Endothelial cell of umbilical vein (primary cell): ENCODE data around the gene HBS1L. TPM values are rescaled to one million over a fixed set of nuclear protein-coding genes. Genes with fewer than 3 reads are reported as not detected.

Source experiments
- BruUV-seq: library from RNA; stranded (reverse); fragments of 400-500 nt; replicated peaks from 2 replicates; lab custom pipeline; 2021; lab: Mats Ljungman, UMichigan
- CTCF ChIA-PET: fragments of 300-600, 350-600 bp; sonication (Branson Sonifier 250); formaldehyde crosslinking; loops from one replicate; lab custom pipeline; 2021; ENCODE audit warnings: antibody characterized with exemption, inconsistent platforms; lab: Charles Lee
- POLR2A ChIA-PET: fragments of 300-600, 350-600 bp; sonication (Branson Sonifier 250); formaldehyde crosslinking; loops from one replicate; lab custom pipeline; 2021; ENCODE audit warnings: antibody characterized with exemption, inconsistent platforms; lab: Charles Lee
- DNase-seq: peaks from one replicate; pipeline ENCODE4 v3.0.0-alpha.2; 2011; ENCODE audit warnings: low read depth, low spot score
- FAIRE-seq: peaks from 2 replicates; lab custom pipeline; 2011; peaks lifted over from hg19 to GRCh38; lab: Jason Lieb, UNC
- H2AFZ ChIP-seq: 2 replicates; pipeline ENCODE4 v1.6.0; 2012; ENCODE audit warnings: low read depth, low read length, control low read depth, inconsistent platforms
- H3K27ac ChIP-seq: 2 replicates; pipeline ENCODE4 v1.5.1; 2011; ENCODE audit warnings: low read depth, mild to moderate bottlenecking, control low read depth, low read length, moderate library complexity; ENCODE audit not compliant: insufficient read depth
- H3K27me3 ChIP-seq, 2 experiments: 2 replicates each; pipeline versions ENCODE4 v1.6.0 to v1.6.1; 2011; ENCODE audit warnings: low read length in 2 of 2, mixed read lengths in 1 of 2; ENCODE audit not compliant: control insufficient read depth in 2 of 2, insufficient read depth in 2 of 2
- H3K36me3 ChIP-seq, 2 experiments: 2 replicates in 1 of 2; 3 replicates in 1 of 2; pipeline ENCODE4 v1.5.1; 2011; ENCODE audit warnings: low read length in 2 of 2, mild to moderate bottlenecking in 1 of 2, moderate library complexity in 1 of 2; ENCODE audit not compliant: control insufficient read depth in 2 of 2, insufficient read depth in 2 of 2; ENCODE audit errors: extremely low read depth in 1 of 2
- H3K4me1 ChIP-seq: 3 replicates; pipeline ENCODE4 v1.5.1; 2011; ENCODE audit warnings: mild to moderate bottlenecking, low read length; ENCODE audit not compliant: control insufficient read depth, insufficient read depth; ENCODE audit errors: extremely low read depth
- H3K4me2 ChIP-seq: 2 replicates; pipeline ENCODE4 v1.6.1; 2011; ENCODE audit warnings: low read length, control low read depth, mixed read lengths; ENCODE audit not compliant: insufficient read depth
- H3K4me3 ChIP-seq, 3 experiments: fragments of 200-600 bp in 1 of 3; sonication (generic), shearing (Covaris generic) in 1 of 3; replicated peaks in 1 of 3; 2 replicates each; pipeline ENCODE4 v1.5.1; 2011 to 2016; ENCODE audit warnings: control low read depth in 3 of 3, low read length in 3 of 3, mild to moderate bottlenecking in 2 of 3, inconsistent platforms in 1 of 3, low read depth in 1 of 3, moderate library complexity in 1 of 3; ENCODE audit not compliant: insufficient read depth in 1 of 3
- H3K79me2 ChIP-seq: 2 replicates; pipeline ENCODE4 v1.6.0; 2012; ENCODE audit warnings: low read length, inconsistent platforms; ENCODE audit not compliant: control insufficient read depth, insufficient read depth
- H3K9ac ChIP-seq: replicated peaks from 2 replicates; pipeline ENCODE3; 2011; ENCODE audit warnings: low read length, control low read depth; ENCODE audit not compliant: insufficient read depth; ENCODE audit errors: extremely low read depth
- H3K9me1 ChIP-seq: replicated peaks from 3 replicates; pipeline ENCODE4 v1.6.0; 2011; ENCODE audit warnings: mild to moderate bottlenecking, low read length; ENCODE audit not compliant: control insufficient read depth, insufficient read depth; ENCODE audit errors: extremely low read depth
- H3K9me3 ChIP-seq: replicated peaks from 2 replicates; pipeline ENCODE4 v1.5.1; 2012; ENCODE audit warnings: low read length, inconsistent platforms; ENCODE audit not compliant: control insufficient read depth, insufficient read depth
- H4K20me1 ChIP-seq: replicated peaks from 2 replicates; pipeline ENCODE3; 2011; ENCODE audit warnings: mild to moderate bottlenecking, low read length; ENCODE audit not compliant: control insufficient read depth, insufficient read depth; ENCODE audit errors: extremely low read depth
- EZH2 ChIP-seq: IDR thresholded peaks from 2 replicates; pipeline ENCODE4 v1.6.1; 2012; ENCODE audit warnings: borderline replicate concordance, low read depth, mild to moderate bottlenecking, moderate library complexity, low read length, inconsistent platforms; ENCODE audit not compliant: severe bottlenecking
- FOS ChIP-seq: IDR thresholded peaks from 2 replicates; pipeline ENCODE4 v1.6.1; 2011; ENCODE audit warnings: mild to moderate bottlenecking, low read length, moderate library complexity, borderline replicate concordance; ENCODE audit not compliant: insufficient read depth
- GATA2 ChIP-seq: IDR thresholded peaks from 2 replicates; pipeline ENCODE4 v1.7.0; 2011; ENCODE audit warnings: low read depth, mild to moderate bottlenecking, moderate library complexity, mixed read lengths, low read length; ENCODE audit not compliant: insufficient read length, insufficient read depth
- JUN ChIP-seq: IDR thresholded peaks from 2 replicates; pipeline ENCODE4 v1.6.1; 2011; ENCODE audit warnings: borderline replicate concordance, low read depth; ENCODE audit not compliant: insufficient read length, insufficient read depth
- MYC ChIP-seq: IDR thresholded peaks from one replicate; pipeline ENCODE4 v1.6.1; 2011; ENCODE audit warnings: mild to moderate bottlenecking, low read depth, low read length
- POLR2A ChIP-seq: IDR thresholded peaks from 2 replicates; pipeline ENCODE4 v1.6.1; 2012; ENCODE audit warnings: low read depth, mild to moderate bottlenecking, control low read depth, low read length
- POLR2AphosphoS5 ChIP-seq: IDR thresholded peaks from 2 replicates; pipeline ENCODE4 v1.6.1; 2012; ENCODE audit warnings: low read depth, mild to moderate bottlenecking, control low read depth, low read length, moderate library complexity; ENCODE audit not compliant: insufficient read depth
- dilution Hi-C: fragments of 300-500 bp; cut with MboI; formaldehyde crosslinking; loops from one replicate; pipeline ENCODE4 v1.15.0; 2019; ENCODE audit warnings: low sequenced_read_pairs; ENCODE audit not compliant: extremely low pct_ligation_motif_present
- intact Hi-C: fragments of 100-400 bp; cut with micrococcal nuclease; formaldehyde crosslinking; loops from one replicate; pipeline ENCODE4 v1.10.0; 2022
- polyA plus RNA-seq, 4 experiments: library from polyadenylated mRNA; depleted of rRNA in 3 of 4; stranded (reverse) in 3 of 4; unstranded in 1 of 4; fragments of >200 nt; gene quantifications; 2 replicates each; pipeline versions ENCODE4 v1.2.1 to v1.2.3, GENCODE V29; 2011 to 2012; ENCODE audit warnings: missing spikeins in 1 of 4
- total RNA-seq: library from RNA; stranded (reverse); gene quantifications from 2 replicates; pipeline ENCODE4 v1.2.3, GENCODE V29; 2021
- TF ChIP-seq, protein P1 (sequence below), 2 donors: IDR thresholded peaks; 1 replicate in 1 of 2; 2 replicates in 1 of 2; pipeline ENCODE4 v1.5.1; 2011; ENCODE audit warnings: low read length in 2 of 2, mild to moderate bottlenecking in 2 of 2, moderate library complexity in 2 of 2, control low read depth in 1 of 2, inconsistent platforms in 1 of 2, low read depth in 1 of 2; ENCODE audit not compliant: insufficient read depth in 1 of 2; ENCODE audit errors: extremely low read depth in 1 of 2
- TF ChIP-seq, protein P2 (sequence below): IDR thresholded peaks from 2 replicates; pipeline ENCODE4 v1.6.1; 2011; ENCODE audit not compliant: insufficient read depth, insufficient read length

The HBS1L gene
- total and polyA plus RNA-seq, 2 donors (not counting 3 experiments of a cell fraction or from before 2014, with no cell fraction given): 23.7 to 74.6 TPM

DNA sequence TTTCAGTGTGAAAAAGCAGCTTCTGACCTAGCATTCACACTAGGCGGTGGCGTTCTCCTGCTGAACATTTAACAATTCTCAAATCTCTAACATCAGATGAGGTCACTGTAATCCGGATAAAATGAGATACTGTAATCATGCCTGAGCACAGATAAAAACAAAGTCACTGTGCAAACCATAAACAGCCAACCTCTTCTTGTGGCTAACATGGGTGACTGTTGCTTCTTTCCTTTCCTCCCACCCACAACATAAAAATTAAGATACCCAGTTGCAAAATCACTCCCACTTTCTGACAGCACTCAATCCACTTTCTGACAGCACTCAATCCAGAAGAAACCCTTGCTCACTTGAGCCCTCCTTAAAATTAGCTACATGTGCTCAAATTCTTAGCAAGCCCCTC, 93.3 kb downstream of the HBS1L start:
- no peaks in the 10 kb centered on the region for H3K36me3 ChIP-seq
- H3K9ac ChIP-seq: no peak overlapping the region
- no peaks in the 10 kb centered on the region for H3K79me2 ChIP-seq
- H3K4me3 ChIP-seq: no peak overlapping the region
- intact Hi-C loops: no loop called here
- no peaks in the 10 kb centered on the region for H4K20me1 ChIP-seq
- H3K4me2 ChIP-seq: no peak overlapping the region
- ChIA-PET POLR2A (no interaction called here), CTCF (no interaction called here)
- FAIRE-seq: no peak
- no peaks in the 10 kb centered on the region for H3K4me1 ChIP-seq
- TF ChIP-seq FOS: no peak
- TF ChIP-seq, protein P1, sequence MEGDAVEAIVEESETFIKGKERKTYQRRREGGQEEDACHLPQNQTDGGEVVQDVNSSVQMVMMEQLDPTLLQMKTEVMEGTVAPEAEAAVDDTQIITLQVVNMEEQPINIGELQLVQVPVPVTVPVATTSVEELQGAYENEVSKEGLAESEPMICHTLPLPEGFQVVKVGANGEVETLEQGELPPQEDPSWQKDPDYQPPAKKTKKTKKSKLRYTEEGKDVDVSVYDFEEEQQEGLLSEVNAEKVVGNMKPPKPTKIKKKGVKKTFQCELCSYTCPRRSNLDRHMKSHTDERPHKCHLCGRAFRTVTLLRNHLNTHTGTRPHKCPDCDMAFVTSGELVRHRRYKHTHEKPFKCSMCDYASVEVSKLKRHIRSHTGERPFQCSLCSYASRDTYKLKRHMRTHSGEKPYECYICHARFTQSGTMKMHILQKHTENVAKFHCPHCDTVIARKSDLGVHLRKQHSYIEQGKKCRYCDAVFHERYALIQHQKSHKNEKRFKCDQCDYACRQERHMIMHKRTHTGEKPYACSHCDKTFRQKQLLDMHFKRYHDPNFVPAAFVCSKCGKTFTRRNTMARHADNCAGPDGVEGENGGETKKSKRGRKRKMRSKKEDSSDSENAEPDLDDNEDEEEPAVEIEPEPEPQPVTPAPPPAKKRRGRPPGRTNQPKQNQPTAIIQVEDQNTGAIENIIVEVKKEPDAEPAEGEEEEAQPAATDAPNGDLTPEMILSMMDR (IDR thresholded peaks at IDR 0.05; ENCODE audit: extremely low read depth in 1 of 2, insufficient read depth in 1 of 2, low read depth in 1 of 2, low read length in 2 of 2): no peak
- no peak for TF ChIP-seq GATA2
- TF ChIP-seq POLR2AphosphoS5: no peak
- TF ChIP-seq JUN: no peak
- TF ChIP-seq EZH2: no peak
- TF ChIP-seq POLR2A: no peak
- TF ChIP-seq, protein P2, sequence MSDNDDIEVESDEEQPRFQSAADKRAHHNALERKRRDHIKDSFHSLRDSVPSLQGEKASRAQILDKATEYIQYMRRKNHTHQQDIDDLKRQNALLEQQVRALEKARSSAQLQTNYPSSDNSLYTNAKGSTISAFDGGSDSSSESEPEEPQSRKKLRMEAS: no peak
- TF ChIP-seq MYC: no peak
- no peak overlapping the region for H2AFZ ChIP-seq
- H3K9me1 ChIP-seq: no peaks in the 10 kb centered on the region
- no peaks in the 10 kb centered on the region for H3K9me3 ChIP-seq
- BruUV-seq: no TSS peak
- no peaks in the 10 kb centered on the region for H3K27me3 ChIP-seq
- dilution Hi-C loops: no loop called here
- H3K27ac ChIP-seq: no peak overlapping the region
- no peak for DNase-seq
